ENCODE data around the gene UBAP1. TPM values are rescaled to one million over a fixed set of nuclear protein-coding genes. Genes with fewer than 3 reads are reported as not detected.

UBAP1 gene
- total RNA-seq, 6 experiments from 2014 or later = 36.7 to 43.9 (median 41.4) TPM

DNA sequence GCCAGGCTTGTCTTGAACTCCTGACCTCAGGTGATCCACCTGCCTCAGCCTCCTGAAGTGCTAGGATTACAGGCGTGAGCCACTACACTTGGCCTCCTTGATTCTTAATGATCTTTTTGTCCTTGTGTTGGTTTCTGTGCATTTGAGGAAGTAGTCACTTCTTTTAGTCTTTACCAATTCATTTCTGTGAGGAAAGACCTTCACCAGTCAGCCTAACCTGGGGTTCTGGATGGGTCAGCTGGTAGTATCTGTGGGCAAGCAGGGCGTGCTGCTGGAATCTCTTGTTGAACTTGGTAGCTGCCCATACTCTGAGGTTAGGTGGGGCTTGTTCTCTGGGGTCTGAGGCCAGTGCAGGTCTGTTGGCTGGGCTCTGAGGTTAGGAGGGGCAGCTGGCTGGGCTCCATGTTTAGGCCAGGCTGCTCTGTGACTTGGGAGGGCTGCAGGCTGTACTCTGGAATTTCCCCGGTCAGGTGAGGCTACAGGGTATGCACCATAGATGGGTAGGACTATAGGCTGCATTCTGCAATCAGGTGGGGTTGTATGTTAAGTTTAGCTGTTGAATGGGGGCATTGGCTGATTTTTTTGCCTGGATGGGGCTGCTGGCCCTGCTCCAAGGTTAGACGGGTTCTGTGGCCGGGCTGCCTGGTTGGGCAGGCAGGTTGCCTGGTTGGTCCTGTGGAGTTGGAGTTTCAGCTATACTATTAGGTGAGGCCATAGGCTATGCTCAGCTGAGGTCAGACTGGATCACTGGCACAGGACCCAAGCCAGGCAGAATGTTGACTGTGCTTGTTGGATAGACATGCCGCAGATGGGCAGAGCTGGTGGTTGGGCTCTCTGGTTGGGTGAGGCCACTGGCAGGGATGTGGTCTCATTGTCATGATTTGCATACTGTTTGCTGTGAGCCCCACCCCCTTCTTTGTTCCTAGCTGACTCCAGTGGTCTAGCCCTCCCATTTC, 19.2 kb downstream of the UBAP1 start:
- Mint-ChIP-seq H3K4me1 (ENCODE audit: low read depth) (peaks cover 24% of the 10 kb centered on the region), H3K27ac (no peak overlapping the region), H3K27me3 (ENCODE audit: insufficient read depth) (no peaks in the 10 kb centered on the region), H3K9me3 (no peaks in the 10 kb centered on the region), H3K36me3 (ENCODE audit: low read depth) (peaks cover 22% of the 10 kb centered on the region), H3K4me3 (no peak overlapping the region)
- no peak for TF ChIP-seq CTCF (IDR thresholded peaks at IDR 0.05)
- no peak for DNase-seq

- Mint-ChIP-seq H3K36me3 (ENCODE audit: low read depth) (peaks cover 20% of the 10 kb centered on the region), H3K27me3 (ENCODE audit: insufficient read depth) (no peaks in the 10 kb centered on the region), H3K9me3 (no peaks in the 10 kb centered on the region), H3K4me3 (no peak overlapping the region), H3K27ac (no peak overlapping the region; the same call in 1 of the 2 replicates), H3K4me1 (ENCODE audit: low read depth) (peaks cover 38% of the 10 kb centered on the region)
- DNase-seq = no peak
- TF ChIP-seq CTCF (IDR thresholded peaks at IDR 0.05) = no peak
Measured at GRCh38 chr9:34200092-34200491, 21.2 kb downstream of the UBAP1 start.

GRCh38 chr9:34203275-34203991, 24.6 kb downstream of the UBAP1 start:
- H3K27ac Mint-ChIP-seq = peak overlapping the region; percentile 45
- H3K36me3 Mint-ChIP-seq (ENCODE audit: low read depth) = no peaks in the 10 kb centered on the region
- H3K9me3 Mint-ChIP-seq = no peaks in the 10 kb centered on the region
- no peaks in the 10 kb centered on the region for H3K27me3 Mint-ChIP-seq (ENCODE audit: insufficient read depth)
- H3K4me1 Mint-ChIP-seq (ENCODE audit: low read depth) = peaks cover 29% of the 10 kb centered on the region
- no peak for TF ChIP-seq CTCF (IDR thresholded peaks at IDR 0.05)
- DNase-seq = no peak
- H3K4me3 Mint-ChIP-seq = no peak overlapping the region

- H3K27me3 Mint-ChIP-seq (ENCODE audit: insufficient read depth) = no peaks in the 10 kb centered on the region
- peaks cover 1% of the 10 kb centered on the region; the same call in 1 of the 2 replicates for H3K36me3 Mint-ChIP-seq (ENCODE audit: low read depth)
- no peak overlapping the region for H3K4me3 Mint-ChIP-seq
- peaks cover 30% of the 10 kb centered on the region for H3K4me1 Mint-ChIP-seq (ENCODE audit: low read depth)
- peak overlapping the region; percentile 45 for H3K27ac Mint-ChIP-seq
- no peak for DNase-seq
- H3K9me3 Mint-ChIP-seq = no peaks in the 10 kb centered on the region
- no peak for TF ChIP-seq CTCF (IDR thresholded peaks at IDR 0.05)
Measured at GRCh38 chr9:34203992-34204635, 25.3 kb downstream of the UBAP1 start.

GRCh38 chr9:34205102-34205501, 26.3 kb downstream of the UBAP1 start:
- Mint-ChIP-seq H3K4me3 (no peak overlapping the region), H3K36me3 (ENCODE audit: low read depth) (peaks cover 9% of the 10 kb centered on the region; the same call in 1 of the 2 replicates), H3K4me1 (ENCODE audit: low read depth) (peaks cover 31% of the 10 kb centered on the region), H3K27ac (no peak overlapping the region), H3K9me3 (no peaks in the 10 kb centered on the region), H3K27me3 (ENCODE audit: insufficient read depth) (no peaks in the 10 kb centered on the region)
- TF ChIP-seq CTCF (IDR thresholded peaks at IDR 0.05) = no peak
- no peak for DNase-seq

All from HFFc6 (cell line).